AG04449 (cell line): ENCODE measurements around the gene HHLA2.

Experiments
- CTCF ChIA-PET: fragments of 350-600 bp; formaldehyde crosslinking; extraction: SDS; loops from one replicate; lab custom pipeline; 2021; ENCODE audit warnings: antibody characterized with exemption; lab: Yijun Ruan, JAX
- POLR2A ChIA-PET: fragments of 400-600, 350-600 bp; formaldehyde crosslinking; extraction: SDS; loops from one replicate; lab custom pipeline; 2020; ENCODE audit warnings: antibody characterized with exemption, inconsistent platforms; lab: Yijun Ruan, JAX
- DNase-seq: peaks from one replicate; pipeline ENCODE4 v3.0.0-alpha.2; 2010; ENCODE audit warnings: low read depth, low spot score
- H3K4me3 ChIP-seq: 2 replicates; pipeline ENCODE4 v1.5.1; 2011; ENCODE audit warnings: low read depth, mild to moderate bottlenecking, control low read depth, low read length
- CTCF ChIP-seq: IDR thresholded peaks from one replicate; pipeline ENCODE4 v1.5.1; 2011; ENCODE audit warnings: mild to moderate bottlenecking, moderate library complexity, low read length, control low read depth, inconsistent platforms; ENCODE audit not compliant: insufficient read depth; ENCODE audit errors: missing control alignments

HHLA2 gene

GRCh38 chr3:108345492-108346205 is 49.3 kb downstream of the HHLA2 start:
- H3K4me3 ChIP-seq: no peak overlapping the region
- ChIA-PET POLR2A (no interaction called here), CTCF (no interaction called here)
- no peak for TF ChIP-seq CTCF
- no peak for DNase-seq

DNA sequence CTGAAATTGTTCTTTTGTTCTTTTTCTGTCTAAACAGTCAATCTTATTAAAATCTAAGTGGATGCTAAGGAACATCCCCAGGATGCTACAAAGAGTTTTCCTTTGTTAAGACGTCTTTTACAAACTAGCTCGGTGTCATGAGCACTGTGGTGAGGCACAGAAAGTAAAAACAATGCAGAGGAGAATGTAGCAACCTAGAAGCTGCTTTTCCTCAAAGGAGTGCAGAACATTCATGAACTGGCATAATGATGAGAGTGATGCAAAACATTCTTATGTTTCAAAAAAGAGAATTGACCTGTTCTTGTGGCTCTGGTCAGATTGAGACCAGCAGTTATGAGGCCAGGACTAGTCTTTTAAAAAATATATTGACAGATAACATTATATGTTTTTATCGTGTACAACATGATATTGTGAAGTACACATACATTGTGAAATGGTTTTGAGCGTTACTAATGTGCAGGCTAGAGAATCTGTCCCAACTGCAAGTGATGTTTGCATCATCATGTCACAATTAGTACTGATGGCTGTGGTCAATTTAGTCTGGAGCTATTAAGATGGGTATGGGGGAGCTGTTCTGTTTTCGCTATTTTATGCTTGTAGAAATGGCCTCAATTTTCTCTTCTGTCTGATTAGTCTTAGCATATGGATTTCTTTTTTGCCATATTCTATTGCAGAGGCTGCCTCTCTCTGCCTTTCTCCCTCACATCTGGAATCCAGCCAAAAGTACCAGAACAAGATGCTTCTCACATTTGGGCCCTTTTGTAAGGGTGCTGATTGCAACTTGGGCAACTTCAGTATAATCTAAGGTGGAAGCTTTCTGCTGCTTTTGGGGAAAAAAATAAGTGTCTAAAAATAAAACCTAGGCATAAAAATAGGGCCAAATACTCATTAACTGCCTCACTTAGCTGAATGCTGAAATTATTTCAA is 50.2 kb downstream of the HHLA2 start:
- TF ChIP-seq CTCF: no peak
- no peak overlapping the region for H3K4me3 ChIP-seq
- DNase-seq: no peak
- ChIA-PET CTCF (no interaction called here), POLR2A (no interaction called here)

GRCh38 chr3:108352176-108352575 is 55.8 kb downstream of the HHLA2 start:
- CTCF ChIA-PET: no interaction called here

GRCh38 chr3:108354562-108354961 is 58.2 kb downstream of the HHLA2 start:
- CTCF ChIA-PET: no interaction called here

More at GRCh38 chr3:108352176-108352575, 55.8 kb downstream of the HHLA2 start:
- no peak for TF ChIP-seq CTCF
- H3K4me3 ChIP-seq: no peak overlapping the region
- no peak for DNase-seq
- POLR2A ChIA-PET: no interaction called here

DNA sequence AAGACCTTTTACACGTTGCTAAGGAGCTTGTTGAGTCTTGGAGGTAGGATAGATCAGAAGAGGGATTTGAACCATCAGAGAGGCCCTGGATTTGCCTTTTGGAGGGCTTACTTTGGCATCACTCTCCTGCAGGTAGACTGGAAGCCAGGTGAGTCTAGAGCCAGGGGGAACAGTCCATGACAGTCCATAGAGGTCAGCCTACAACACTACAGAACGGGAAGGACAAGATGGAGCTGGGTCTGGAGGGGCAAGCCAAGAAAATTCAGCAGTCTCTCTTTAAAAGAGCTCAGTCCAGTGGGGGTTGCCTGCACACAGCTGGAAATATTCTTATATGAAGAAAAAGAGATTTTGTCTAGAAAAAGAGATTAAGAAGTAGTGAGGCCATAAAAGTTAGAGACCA is 60.7 kb downstream of the HHLA2 start:
- no peak for DNase-seq
- H3K4me3 ChIP-seq: no peak overlapping the region
- CTCF ChIA-PET: interaction anchor here (0.6 to 0.9 kb wide), 2 partner anchors 121 to 200 kb away, joined by 3 to 4 read pairs; no protein-coding TSS in a partner anchor
- POLR2A ChIA-PET: no interaction called here
- no peak for TF ChIP-seq CTCF

More at GRCh38 chr3:108354562-108354961, 58.2 kb downstream of the HHLA2 start:
- POLR2A ChIA-PET: no interaction called here
- H3K4me3 ChIP-seq: no peak overlapping the region
- DNase-seq: no peak
- TF ChIP-seq CTCF: no peak

DNA sequence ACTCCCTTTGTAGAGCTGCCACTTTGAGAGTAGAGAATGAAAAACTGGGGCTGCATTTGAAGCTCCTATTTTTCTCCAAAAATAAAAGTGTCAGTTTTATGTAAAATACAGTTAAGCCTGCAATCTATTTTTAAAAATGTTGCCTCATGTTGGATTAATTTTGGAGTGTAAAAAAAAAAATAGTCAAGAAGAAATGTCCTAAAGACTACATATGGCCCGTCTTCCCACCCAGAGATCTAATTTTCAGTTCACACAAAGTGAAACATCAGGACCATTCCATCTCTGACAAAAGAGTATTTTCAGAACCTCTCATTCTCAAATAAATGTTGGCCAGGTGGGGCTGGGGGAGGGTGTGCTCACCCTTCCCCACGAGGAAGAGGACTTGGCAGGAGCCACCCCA is 62.7 kb downstream of the HHLA2 start:
- ChIA-PET POLR2A (no interaction called here), CTCF (no interaction called here)
- TF ChIP-seq CTCF: no peak
- no peak for DNase-seq
- H3K4me3 ChIP-seq: no peak overlapping the region
